ENCODE data around the gene SRGAP2C.
"Not testable (repeated sequence)": the region's sequence is repeated elsewhere in the genome, so short reads cannot be mapped to it uniquely, and the experiment has no call there.

Gene SRGAP2C

GRCh38 chr1:121281480-121281879 lies 96.7 kb downstream of the SRGAP2C start:
- not testable (repeated sequence) for DNase-seq

DNA sequence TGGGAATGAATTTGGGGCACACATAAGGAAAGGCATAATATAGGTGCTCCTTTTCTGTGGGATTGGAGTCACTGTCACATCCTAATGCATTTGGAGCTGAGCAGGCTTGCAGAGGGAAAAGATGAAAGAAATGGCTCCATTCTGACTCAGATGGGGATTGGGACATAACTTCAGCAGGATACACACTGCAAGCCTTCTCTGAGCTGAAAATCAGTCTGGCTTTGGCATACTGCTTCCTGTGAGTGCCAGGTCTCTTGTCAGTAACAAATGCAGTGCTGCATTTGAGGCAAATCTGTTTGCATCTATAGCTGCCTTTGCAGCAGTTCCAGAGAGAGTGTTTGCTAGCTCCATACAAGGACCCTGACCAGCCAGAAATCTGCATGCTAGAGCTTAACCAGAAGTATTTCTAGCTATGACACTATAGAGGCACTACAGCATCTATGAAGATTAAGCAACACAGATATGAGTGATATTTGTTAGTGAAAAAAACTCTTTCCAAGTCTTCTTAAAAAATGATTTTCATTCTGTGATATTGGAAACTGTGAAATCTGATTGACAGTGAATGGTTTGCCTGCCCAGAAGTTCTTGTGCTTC lies 98.9 kb downstream of the SRGAP2C start:
- not testable (repeated sequence) for DNase-seq

GRCh38 chr1:121292590-121292989 lies 107.8 kb downstream of the SRGAP2C start:
- DNase-seq = not testable (repeated sequence)

DNA sequence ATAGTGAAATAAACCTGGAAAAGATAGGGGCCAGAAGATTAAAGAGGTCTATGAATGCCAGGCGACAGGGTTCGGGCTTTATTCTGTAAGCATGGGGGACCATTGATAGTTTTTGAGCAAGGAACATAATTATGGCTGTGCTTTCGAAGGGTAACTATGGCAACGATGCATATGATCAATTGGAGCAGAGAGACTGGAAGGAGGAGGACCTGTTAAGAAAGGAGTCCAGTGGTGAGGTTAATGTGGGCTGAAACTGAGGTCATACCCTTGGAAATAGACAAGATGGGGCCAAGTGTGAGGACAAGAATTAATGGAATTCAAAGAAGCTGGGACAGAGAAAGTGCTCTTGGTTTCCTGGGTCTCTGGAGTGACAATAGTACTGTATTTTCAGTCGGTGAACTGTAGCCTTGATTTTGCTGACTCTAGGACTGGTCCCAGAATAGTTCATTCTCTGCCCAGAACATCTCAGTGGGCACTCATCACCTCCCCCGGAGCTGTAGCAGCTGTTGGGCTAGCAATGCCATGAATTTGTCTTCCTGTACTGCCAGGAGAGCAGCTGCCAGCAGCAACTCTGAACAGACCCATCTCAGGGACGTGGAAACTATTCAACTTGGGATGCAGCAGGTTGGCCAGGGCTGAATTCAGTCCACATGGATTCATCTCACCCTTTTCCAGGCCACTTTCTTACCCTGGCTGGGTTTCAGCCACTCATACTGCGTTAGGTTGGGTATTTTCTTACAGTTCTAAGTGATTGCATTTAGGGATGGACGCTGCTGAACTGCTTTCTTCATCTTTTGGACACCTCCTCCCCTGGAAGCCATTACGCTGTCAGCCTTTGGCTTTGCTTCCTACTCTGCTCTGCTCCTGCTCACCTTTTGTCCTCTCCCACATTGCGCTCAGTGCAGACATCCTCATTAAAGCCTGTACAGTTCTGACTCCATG lies 108.8 kb downstream of the SRGAP2C start:
- not testable (repeated sequence) for DNase-seq

DNA sequence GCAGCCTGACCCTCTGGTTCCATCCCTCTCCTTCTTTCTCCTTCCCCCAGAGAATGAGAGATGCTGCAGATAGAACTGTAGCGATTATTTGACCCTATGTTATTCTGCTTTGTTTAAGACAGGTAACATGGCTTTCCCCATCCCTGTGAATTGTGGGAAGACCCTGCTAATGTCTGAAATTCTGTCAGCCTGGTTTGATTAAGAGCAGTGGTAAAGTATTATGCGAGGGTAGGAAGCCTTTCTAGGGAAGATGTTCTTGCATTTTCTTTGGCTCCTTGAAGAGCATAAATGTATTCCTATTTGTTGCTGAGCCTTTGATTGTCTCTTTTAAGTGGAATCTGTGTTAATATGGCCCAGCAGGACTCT lies 109.4 kb downstream of the SRGAP2C start:
- not testable (repeated sequence) for DNase-seq

GRCh38 chr1:121296563-121296962 lies 111.8 kb downstream of the SRGAP2C start:
- DNase-seq = not testable (repeated sequence)

DNA sequence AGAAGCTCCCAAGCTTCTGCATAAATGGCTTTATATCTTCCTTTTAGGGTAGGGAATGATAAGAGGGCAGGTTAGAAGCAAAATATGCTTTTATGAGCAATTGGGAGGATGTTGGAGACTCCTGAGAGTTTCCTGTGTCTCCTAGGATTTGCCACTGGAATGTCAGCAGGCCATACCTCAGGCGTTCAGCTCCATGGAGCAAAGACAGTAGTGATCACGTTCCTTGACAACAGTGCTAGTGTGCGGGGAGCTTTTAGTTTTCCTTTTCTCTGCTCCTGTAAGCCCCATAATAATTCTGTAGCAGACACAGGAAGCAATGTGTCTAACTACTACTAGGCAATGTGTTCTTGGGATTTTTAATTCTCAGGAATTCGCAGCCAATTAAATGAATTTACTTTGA lies 113.8 kb downstream of the SRGAP2C start:
- DNase-seq = not testable (repeated sequence)

GRCh38 chr1:121299514-121300149 lies 114.9 kb downstream of the SRGAP2C start:
- not testable (repeated sequence) for DNase-seq

DNA sequence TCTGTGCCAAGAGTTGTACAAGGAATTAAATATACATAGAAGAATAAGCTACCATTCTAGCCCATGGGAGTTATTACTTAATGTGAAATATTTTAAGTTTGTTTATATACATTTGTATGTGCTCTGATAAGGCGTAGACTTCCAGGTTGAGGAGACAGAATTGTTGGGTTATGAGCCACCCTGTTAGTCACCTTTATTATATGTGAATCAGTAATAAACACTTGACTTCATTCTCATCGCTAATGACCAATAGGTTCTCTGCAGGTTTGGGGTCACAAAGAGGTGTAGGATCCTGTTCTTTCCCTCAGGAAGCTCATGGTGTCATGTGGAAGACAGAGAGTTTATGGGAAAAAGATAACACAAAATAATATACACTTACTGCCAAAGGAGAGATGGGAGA lies 117.1 kb downstream of the SRGAP2C start:
- DNase-seq = not testable (repeated sequence)

DNA sequence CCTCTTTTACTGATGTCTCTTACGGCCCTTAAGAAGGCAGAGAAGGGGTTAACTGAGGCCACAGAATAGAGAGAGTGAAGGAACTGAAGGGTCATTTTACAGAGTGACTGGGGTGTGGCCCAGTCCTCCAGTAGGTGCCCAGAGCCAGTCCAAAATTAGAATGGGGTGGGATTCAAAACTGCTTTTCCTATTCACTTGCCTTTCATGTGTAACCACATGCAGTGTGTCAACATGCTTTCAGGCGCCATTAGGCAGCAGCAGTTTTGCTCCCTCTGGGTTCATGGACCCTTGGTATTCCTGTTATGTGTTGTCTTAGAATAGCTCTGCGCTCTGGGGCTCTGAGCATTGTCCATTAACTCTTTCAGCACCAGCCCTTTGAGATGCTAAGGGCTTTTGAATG lies 123.0 kb downstream of the SRGAP2C start:
- DNase-seq = not testable (repeated sequence)

DNA sequence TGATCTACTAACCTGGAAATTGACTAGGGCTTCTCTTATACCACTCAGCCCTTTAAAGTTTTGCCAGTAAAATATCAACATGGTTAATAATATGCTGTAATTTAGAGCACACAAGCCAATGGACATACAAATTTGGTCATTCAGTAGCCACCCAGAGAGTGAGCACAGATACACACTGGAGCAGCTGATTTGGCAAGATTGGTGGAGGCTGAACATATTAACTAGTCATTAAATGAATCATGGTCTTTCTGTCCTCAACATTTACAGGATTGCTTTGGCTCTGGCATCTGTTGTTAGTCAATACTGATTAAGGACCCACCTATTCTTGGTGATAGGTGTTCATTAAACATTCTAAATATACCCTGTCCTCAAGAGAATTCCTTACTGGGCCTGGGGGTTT lies 130.7 kb downstream of the SRGAP2C start:
- DNase-seq = not testable (repeated sequence)

DNA sequence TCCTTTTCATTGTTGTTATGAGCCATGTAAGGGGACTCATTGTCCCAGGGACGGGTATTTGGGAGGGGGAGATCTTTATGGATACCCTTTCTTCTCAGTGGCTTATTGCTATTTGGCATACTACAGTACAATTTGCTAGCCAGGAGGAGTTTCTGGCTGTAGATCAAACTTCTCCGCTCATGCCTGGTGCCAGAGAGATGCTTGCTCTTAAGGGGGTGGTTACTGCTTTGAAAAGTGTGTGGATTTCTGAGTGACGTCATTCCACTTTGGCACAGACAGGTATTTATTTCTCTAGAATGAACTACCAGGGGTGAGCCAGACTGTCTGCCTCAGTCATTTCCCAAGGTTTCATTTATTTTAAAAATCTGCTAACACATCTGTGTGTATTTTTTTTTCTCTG lies 131.3 kb downstream of the SRGAP2C start:
- not testable (repeated sequence) for DNase-seq

DNA sequence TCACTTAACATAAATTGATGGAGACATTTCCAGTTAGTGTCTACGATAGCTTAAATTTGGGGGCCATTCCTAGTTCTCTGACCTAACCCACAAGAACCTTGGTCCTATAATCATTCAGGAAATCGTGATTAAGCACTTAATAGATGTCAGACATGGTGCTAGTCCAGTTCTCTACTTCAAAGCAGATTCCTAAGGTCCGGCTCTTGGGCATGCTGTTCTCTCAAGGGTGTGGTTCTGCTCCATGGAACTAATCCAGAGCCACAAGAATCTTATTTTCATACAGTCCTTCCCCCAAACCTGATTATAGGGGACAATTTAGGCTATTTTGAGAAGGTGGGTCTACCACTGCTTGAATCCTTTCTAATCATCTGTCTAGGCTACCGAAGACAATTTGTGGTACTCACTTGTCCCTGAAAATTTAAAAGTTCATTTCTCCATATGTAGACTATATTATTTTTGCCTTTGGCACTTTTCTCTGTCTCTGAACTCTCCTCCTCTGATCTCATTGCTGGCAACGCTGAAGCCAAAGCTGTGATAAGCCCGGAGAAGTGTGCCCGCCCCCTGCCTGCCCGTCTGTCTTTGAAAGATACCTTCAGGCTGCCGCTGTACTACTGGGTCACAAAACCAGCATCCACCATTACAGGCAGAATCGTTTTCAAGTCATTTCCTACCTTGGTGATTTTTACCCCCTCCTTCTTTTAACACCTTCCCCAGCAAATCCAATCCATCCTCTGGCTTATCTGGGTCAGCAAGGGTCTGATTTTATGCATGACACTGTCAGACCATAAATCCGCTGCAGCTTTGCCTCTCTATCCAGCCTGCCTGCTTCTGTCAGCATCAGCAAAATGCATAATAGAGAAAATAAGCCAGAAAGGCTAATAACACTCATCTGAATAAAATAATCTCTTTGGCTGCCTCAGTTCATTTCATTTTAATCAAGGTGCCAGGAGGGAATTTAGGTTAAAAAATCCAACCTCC lies 133.0 kb downstream of the SRGAP2C start:
- DNase-seq = not testable (repeated sequence)

DNA sequence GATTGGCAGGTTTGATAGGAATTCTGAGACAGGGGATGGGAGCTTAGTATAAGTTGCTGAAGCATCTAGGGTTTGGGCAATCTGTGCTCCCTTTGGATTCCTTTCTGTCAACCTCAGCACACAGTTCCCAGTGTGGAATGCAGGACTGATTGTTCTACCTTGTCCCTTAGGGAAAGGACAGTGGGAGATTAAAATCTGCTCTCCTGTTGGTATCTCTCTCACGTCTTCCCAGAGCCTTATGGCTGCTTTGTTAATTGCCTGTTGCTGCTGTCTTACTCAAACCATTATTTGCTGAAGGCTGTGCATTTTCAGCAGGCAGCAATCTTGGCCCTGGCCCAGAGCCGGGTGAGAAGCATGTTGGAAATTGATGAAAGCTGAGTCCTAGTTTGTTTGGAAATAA lies 133.9 kb downstream of the SRGAP2C start:
- not testable (repeated sequence) for DNase-seq

DNA sequence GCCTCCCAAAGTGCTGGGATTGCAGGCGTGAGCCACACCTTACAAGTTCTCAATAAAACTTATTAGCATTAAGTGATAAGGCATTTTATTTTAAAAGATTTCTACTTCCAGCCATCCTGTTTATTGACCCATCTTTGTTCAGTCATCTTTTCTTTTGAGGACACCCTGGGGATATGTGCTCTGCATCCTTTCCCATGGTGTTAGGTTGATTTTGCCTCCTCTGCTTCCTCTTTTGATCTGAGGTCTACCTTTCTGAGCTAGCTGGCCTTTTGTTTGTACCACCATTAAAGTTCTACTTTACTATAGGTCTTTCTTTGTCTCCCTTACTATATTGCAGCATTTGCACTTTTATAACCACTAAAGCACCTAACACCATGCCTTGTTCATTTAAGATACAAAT lies 136.9 kb downstream of the SRGAP2C start:
- DNase-seq = not testable (repeated sequence)

DNA sequence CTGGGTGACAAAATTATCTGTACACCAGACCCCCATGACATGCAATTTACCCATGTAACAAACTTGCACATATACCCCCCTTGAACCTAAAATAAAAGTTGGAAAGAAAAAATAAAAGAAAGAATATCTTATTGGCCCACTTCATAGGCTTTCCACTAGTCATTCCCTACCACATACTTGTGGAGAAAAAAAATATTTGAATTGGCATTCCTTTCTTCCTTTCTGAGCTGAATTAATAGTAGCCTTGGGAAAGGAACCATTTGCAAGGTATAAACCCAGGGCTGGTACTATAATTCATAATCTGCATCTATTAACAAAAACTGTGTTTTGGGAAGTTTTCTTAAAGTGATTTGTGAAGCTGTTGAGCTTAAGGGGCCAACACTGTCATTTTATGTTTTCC lies 140.0 kb downstream of the SRGAP2C start:
- DNase-seq = not testable (repeated sequence)

- DNase-seq = not testable (repeated sequence)
Measured at GRCh38 chr1:121332141-121332540, 147.4 kb downstream of the SRGAP2C start.

DNA sequence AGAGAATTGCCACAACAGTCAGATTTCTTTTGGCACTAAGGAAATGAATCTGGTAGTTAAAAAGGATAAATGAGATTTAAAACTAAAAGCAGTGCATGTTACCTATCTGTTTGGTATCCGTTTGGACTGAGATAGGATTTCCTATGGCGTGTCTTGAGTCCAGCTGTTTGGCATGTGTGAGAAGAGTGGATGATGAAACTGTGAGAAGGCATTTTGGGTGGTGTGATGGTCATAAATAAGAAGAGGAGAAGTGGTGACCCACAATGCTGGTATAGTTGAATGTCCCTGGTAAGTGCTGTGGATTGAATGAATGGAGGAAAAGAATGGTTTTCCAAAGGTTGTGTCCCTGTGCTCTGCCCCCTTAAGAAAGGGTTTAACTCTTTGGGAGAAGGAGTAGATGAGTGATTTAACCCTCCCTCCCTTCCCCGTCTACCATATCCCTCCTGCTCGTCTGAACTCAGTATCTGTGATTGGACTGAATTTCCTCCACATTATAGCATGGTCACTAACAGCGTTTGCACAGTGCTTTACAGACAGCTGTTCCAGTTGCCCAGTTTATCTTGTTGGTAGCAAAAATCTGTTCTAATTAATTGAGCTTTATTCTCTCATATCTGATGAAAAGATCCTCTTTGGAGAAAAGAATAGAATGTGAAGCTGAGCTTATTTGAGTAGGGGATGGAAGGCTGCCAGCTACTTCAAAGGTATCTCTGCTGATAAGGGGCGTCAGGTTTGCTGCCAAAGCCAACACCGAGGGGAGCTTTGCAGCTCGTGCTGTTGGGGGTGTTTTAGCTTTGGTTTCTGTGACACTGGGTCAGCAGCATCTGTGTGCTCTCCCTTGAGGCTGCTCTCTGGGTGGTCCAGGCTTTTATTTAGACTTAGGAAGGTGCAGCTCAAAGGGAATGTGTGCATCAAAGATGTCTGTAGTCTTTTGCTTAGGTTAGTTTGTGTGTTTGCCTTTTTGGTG lies 148.1 kb downstream of the SRGAP2C start:
- DNase-seq = not testable (repeated sequence)

DNA sequence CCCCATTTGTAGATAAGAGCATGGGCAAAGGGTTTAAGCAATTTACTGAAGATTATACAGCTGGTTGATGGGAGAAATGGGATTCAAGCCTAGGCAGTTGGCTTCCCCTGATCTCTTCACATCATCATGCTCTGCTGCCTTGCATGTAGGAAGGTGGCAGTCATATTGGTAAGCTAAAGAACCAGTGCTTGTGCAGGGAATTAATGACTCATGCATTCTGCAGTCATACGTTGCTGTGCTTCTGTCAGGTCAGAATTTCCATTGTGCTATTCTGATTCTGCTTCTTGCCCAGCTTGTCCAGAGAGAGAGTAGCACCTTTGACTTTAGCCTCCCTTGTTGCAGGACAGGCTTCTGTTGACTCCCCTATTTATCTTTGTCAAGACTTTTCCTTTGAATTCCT lies 153.2 kb downstream of the SRGAP2C start:
- not testable (repeated sequence) for DNase-seq

GRCh38 chr1:121339611-121340010 lies 154.8 kb downstream of the SRGAP2C start:
- not testable (repeated sequence) for DNase-seq

GRCh38 chr1:121343311-121343906 lies 158.6 kb downstream of the SRGAP2C start:
- not testable (repeated sequence) for DNase-seq

All from activated CD4-positive, alpha-beta T cell treated with anti-CD3 and anti-CD28 coated beads, Interleukin-2, amount 50 U/mL, for 1 hour (primary cell).